Lower leg skin (tissue), 3 donors: Measurements from ENCODE around the gene AKR1E2.

Source experiments
- POLR2A ChIP-seq, 2 donors: fragments of 450-650 bp; IDR thresholded peaks; one replicate each; pipeline ENCODE4 v1.6.1; 2016 to 2017; ENCODE audit warnings: antibody characterized with exemption in 2 of 2, mild to moderate bottlenecking in 1 of 2, moderate library complexity in 1 of 2
- TF ChIP-seq, protein P1 (sequence below), 3 donors: fragments of 450-650 bp; IDR thresholded peaks; one replicate each; pipeline ENCODE4 v1.5.1; 2016; ENCODE audit warnings: antibody characterized with exemption in 3 of 3, mild to moderate bottlenecking in 3 of 3, moderate library complexity in 2 of 3

DNA sequence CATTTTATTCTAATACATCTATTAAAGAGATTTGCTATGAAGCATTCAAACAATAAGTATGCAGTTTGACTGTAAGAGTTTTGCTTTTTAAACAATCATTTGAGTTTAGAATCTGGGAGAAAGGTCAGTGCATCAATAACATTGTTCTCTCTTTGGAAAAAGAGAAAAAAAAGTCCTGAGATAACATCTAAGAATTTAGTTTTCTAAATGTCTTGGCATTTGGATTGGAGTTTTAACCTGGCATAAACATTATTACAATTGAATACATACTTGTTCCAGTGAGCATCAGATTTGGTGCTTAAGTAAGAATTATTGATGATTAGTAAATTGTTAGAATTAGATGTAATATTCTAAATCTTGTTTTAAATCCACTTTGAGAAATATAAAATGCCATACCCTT, 47.2 kb upstream of the AKR1E2 start:
- TF ChIP-seq, protein P1, sequence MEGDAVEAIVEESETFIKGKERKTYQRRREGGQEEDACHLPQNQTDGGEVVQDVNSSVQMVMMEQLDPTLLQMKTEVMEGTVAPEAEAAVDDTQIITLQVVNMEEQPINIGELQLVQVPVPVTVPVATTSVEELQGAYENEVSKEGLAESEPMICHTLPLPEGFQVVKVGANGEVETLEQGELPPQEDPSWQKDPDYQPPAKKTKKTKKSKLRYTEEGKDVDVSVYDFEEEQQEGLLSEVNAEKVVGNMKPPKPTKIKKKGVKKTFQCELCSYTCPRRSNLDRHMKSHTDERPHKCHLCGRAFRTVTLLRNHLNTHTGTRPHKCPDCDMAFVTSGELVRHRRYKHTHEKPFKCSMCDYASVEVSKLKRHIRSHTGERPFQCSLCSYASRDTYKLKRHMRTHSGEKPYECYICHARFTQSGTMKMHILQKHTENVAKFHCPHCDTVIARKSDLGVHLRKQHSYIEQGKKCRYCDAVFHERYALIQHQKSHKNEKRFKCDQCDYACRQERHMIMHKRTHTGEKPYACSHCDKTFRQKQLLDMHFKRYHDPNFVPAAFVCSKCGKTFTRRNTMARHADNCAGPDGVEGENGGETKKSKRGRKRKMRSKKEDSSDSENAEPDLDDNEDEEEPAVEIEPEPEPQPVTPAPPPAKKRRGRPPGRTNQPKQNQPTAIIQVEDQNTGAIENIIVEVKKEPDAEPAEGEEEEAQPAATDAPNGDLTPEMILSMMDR (IDR thresholded peaks at IDR 0.05), result no peak
- no peak for TF ChIP-seq POLR2A (IDR thresholded peaks at IDR 0.05)
